Fibroblast of lung (primary cell): ENCODE measurements around the gene C12orf56. TPM values are rescaled to one million over a fixed set of nuclear protein-coding genes. Genes with fewer than 3 reads are reported as not detected.

Source experiments
- DNase-seq, 2 donors: peaks; one replicate each; pipeline versions ENCODE4 v3.0.0 to v3.0.0-alpha.2; 2010; ENCODE audit warnings: low read depth in 2 of 2
- H2AFZ ChIP-seq: 2 replicates; pipeline ENCODE4 v1.5.1; 2012; ENCODE audit warnings: low read length, control low read depth, inconsistent platforms
- H3K27ac ChIP-seq: 2 replicates; pipeline ENCODE4 v1.5.1; 2011; ENCODE audit warnings: low read length, control low read depth; ENCODE audit not compliant: insufficient read depth
- H3K27me3 ChIP-seq: 2 replicates; pipeline ENCODE4 v1.5.1; 2011; ENCODE audit warnings: mild to moderate bottlenecking, low read length; ENCODE audit not compliant: control insufficient read depth, insufficient read depth
- H3K36me3 ChIP-seq: 2 replicates; pipeline ENCODE4 v1.5.1; 2011; ENCODE audit warnings: low read length; ENCODE audit not compliant: control insufficient read depth, insufficient read depth
- H3K4me1 ChIP-seq: 2 replicates; pipeline ENCODE4 v1.5.1; 2011; ENCODE audit warnings: low read length; ENCODE audit not compliant: control insufficient read depth, insufficient read depth; ENCODE audit errors: extremely low read depth
- H3K4me2 ChIP-seq: 2 replicates; pipeline ENCODE4 v1.5.1; 2011; ENCODE audit warnings: low read length, control low read depth; ENCODE audit not compliant: insufficient read depth; ENCODE audit errors: extremely low read depth
- H3K4me3 ChIP-seq, 4 experiments: fragments of 200-600 bp in 1 of 4; sonication (generic) in 1 of 4; replicated peaks in 1 of 4; 2 replicates each; pipeline ENCODE4 v1.5.1; 2011 to 2016; ENCODE audit warnings: low read length in 4 of 4, low read depth in 3 of 4, mild to moderate bottlenecking in 3 of 4, control low read depth in 2 of 4, inconsistent platforms in 1 of 4, mixed read lengths in 1 of 4; ENCODE audit not compliant: insufficient read depth in 1 of 4; ENCODE audit errors: control extremely low read depth in 1 of 4
- H3K79me2 ChIP-seq: 2 replicates; pipeline ENCODE4 v1.5.1; 2012; ENCODE audit warnings: mild to moderate bottlenecking, low read length, inconsistent platforms; ENCODE audit not compliant: control insufficient read depth, insufficient read depth
- H3K9ac ChIP-seq: 2 replicates; pipeline ENCODE4 v1.5.1; 2011; ENCODE audit warnings: mild to moderate bottlenecking, low read length, control low read depth; ENCODE audit not compliant: insufficient read depth
- H3K9me3 ChIP-seq: 2 replicates; pipeline ENCODE4 v1.5.1; 2012; ENCODE audit warnings: low read depth, low read length; ENCODE audit not compliant: control insufficient read depth, insufficient read depth
- H4K20me1 ChIP-seq: 2 replicates; pipeline ENCODE4 v1.5.1; 2011; ENCODE audit warnings: low read length; ENCODE audit not compliant: control insufficient read depth, insufficient read depth; ENCODE audit errors: extremely low read depth
- EZH2 ChIP-seq: IDR thresholded peaks from 2 replicates; pipeline ENCODE4 v1.5.1; 2012; ENCODE audit warnings: low read length, control low read depth, mild to moderate bottlenecking; ENCODE audit errors: missing control alignments
- polyA plus RNA-seq, 2 donors: library from polyadenylated mRNA; depleted of rRNA in 1 of 2; stranded (reverse) in 1 of 2; unstranded in 1 of 2; fragments of >200 nt; gene quantifications; 2 replicates each; pipeline ENCODE4 v1.2.1, GENCODE V29; 2011 to 2012; ENCODE audit warnings: missing spikeins in 1 of 2
- total RNA-seq: library from RNA; depleted of rRNA; stranded (reverse); fragments of >200 nt; gene quantifications from 2 replicates; pipeline ENCODE4 v1.2.1, GENCODE V29; 2014
- TF ChIP-seq, protein P1 (sequence below), 2 donors: IDR thresholded peaks in 1 of 2; conservative IDR thresholded peaks in 1 of 2; 1 replicate in 1 of 2; 2 replicates in 1 of 2; pipeline ENCODE4 v1.5.1; 2011 to 2012; ENCODE audit warnings: low read length in 2 of 2, control low read depth in 1 of 2, inconsistent platforms in 1 of 2, low read depth in 1 of 2, mild to moderate bottlenecking in 1 of 2

The C12orf56 gene
- total and polyA plus RNA-seq, 2 donors (not counting 1 experiment from before 2014, with no cell fraction given), result 0.10 to 1.5 TPM

- TF ChIP-seq EZH2, result no peak
- TF ChIP-seq, protein P1, sequence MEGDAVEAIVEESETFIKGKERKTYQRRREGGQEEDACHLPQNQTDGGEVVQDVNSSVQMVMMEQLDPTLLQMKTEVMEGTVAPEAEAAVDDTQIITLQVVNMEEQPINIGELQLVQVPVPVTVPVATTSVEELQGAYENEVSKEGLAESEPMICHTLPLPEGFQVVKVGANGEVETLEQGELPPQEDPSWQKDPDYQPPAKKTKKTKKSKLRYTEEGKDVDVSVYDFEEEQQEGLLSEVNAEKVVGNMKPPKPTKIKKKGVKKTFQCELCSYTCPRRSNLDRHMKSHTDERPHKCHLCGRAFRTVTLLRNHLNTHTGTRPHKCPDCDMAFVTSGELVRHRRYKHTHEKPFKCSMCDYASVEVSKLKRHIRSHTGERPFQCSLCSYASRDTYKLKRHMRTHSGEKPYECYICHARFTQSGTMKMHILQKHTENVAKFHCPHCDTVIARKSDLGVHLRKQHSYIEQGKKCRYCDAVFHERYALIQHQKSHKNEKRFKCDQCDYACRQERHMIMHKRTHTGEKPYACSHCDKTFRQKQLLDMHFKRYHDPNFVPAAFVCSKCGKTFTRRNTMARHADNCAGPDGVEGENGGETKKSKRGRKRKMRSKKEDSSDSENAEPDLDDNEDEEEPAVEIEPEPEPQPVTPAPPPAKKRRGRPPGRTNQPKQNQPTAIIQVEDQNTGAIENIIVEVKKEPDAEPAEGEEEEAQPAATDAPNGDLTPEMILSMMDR (conservative IDR thresholded peaks at IDR 0.05 in 1 of 2, IDR thresholded peaks at IDR 0.05 in 1 of 2; ENCODE audit: low read depth in 1 of 2, low read length in 2 of 2), result no peak
- no peaks in the 10 kb centered on the region for H3K4me1 ChIP-seq
- H3K9me3 ChIP-seq, result no peaks in the 10 kb centered on the region
- no peak overlapping the region for H3K4me2 ChIP-seq
- H3K9ac ChIP-seq, result no peak overlapping the region
- H3K4me3 ChIP-seq, result no peak overlapping the region
- no peak overlapping the region for H3K27ac ChIP-seq
- no peak for DNase-seq
- no peaks in the 10 kb centered on the region for H3K27me3 ChIP-seq
- no peaks in the 10 kb centered on the region for H3K36me3 ChIP-seq
- no peak overlapping the region for H2AFZ ChIP-seq
- H3K79me2 ChIP-seq, result no peaks in the 10 kb centered on the region
- H4K20me1 ChIP-seq, result no peaks in the 10 kb centered on the region
Measured at GRCh38 chr12:64253356-64253755, 137.2 kb downstream of the C12orf56 start.

GRCh38 chr12:64252681-64253080, 137.9 kb downstream of the C12orf56 start:
- no peak overlapping the region for H3K27ac ChIP-seq
- no peaks in the 10 kb centered on the region for H3K27me3 ChIP-seq
- no peak overlapping the region for H2AFZ ChIP-seq
- DNase-seq, result peak in 1 of 2 donors; percentile 94
- H3K9me3 ChIP-seq, result no peaks in the 10 kb centered on the region
- no peak overlapping the region for H3K4me2 ChIP-seq
- H3K4me3 ChIP-seq, result no peak overlapping the region
- TF ChIP-seq, protein P1 (conservative IDR thresholded peaks at IDR 0.05 in 1 of 2, IDR thresholded peaks at IDR 0.05 in 1 of 2; ENCODE audit: low read depth in 1 of 2, low read length in 2 of 2), result no peak
- TF ChIP-seq EZH2, result no peak
- H3K9ac ChIP-seq, result no peak overlapping the region
- H3K36me3 ChIP-seq, result no peaks in the 10 kb centered on the region
- no peaks in the 10 kb centered on the region for H3K79me2 ChIP-seq
- H3K4me1 ChIP-seq, result no peaks in the 10 kb centered on the region
- no peaks in the 10 kb centered on the region for H4K20me1 ChIP-seq

- Histone ChIP-seq H3K4me2 (no peak overlapping the region), H3K4me1 (no peaks in the 10 kb centered on the region), H3K27ac (no peak overlapping the region), H3K4me3 (no peak overlapping the region), H3K27me3 (no peaks in the 10 kb centered on the region), H3K79me2 (no peaks in the 10 kb centered on the region), H3K36me3 (no peaks in the 10 kb centered on the region), H2AFZ (no peak overlapping the region), H4K20me1 (no peaks in the 10 kb centered on the region), H3K9me3 (no peaks in the 10 kb centered on the region), H3K9ac (no peak overlapping the region)
- no peak for DNase-seq
- TF ChIP-seq, protein P1 (conservative IDR thresholded peaks at IDR 0.05 in 1 of 2, IDR thresholded peaks at IDR 0.05 in 1 of 2; ENCODE audit: low read depth in 1 of 2, low read length in 2 of 2), result no peak
- TF ChIP-seq EZH2, result no peak
Measured at GRCh38 chr12:64243809-64244208, 146.7 kb downstream of the C12orf56 start.
